Lower leg skin (tissue), 3 donors: ENCODE data around the gene FAM53B.

Source experiments
- CTCF ChIP-seq, 3 donors: fragments of 450-650 bp; IDR thresholded peaks; one replicate each; pipeline ENCODE4 v1.5.1; 2016; ENCODE audit warnings: antibody characterized with exemption in 3 of 3, mild to moderate bottlenecking in 3 of 3, moderate library complexity in 2 of 3
- POLR2A ChIP-seq, 2 donors: fragments of 450-650 bp; IDR thresholded peaks; one replicate each; pipeline ENCODE4 v1.6.1; 2016 to 2017; ENCODE audit warnings: antibody characterized with exemption in 2 of 2, mild to moderate bottlenecking in 1 of 2, moderate library complexity in 1 of 2

- TF ChIP-seq CTCF (IDR thresholded peaks at IDR 0.05) (no peak), POLR2A (IDR thresholded peaks at IDR 0.05) (no peak)
These were observed 40.8 kb downstream of the FAM53B start for GRCh38 chr10:124703372-124703771.
